GM19043 (cell line): ENCODE data around the gene TMEM169.
A peak's percentile ranks its signal among the peaks of the same experiment; 100 is the strongest.

Source experiments
- ATAC-seq: cut with Tn5 transposase; IDR thresholded peaks from one replicate; pipeline ENCODE4 v1.9.1; 2021; ENCODE audit warnings: low read depth; ENCODE audit not compliant: unreplicated experiment

The TMEM169 gene

GRCh38 chr2:216081487-216082116, at the start of gene TMEM169, which contains the start of gene PECR:
Gene TMEM169, plus strand, starts transcription at chr2:216081919. Its CDS starts 14,045 bp downstream, at chr2:216095964.
Gene PECR, minus strand, starts transcription at chr2:216081809. Its CDS starts 68 bp downstream, at chr2:216081741.
- ATAC-seq = peak; percentile 93

GRCh38 chr2:216031960-216032689, 49.6 kb upstream of the TMEM169 start:
- ATAC-seq = peak; percentile 78

- ATAC-seq = no peak
These were observed 48.3 kb upstream of the TMEM169 start for GRCh38 chr2:216033403-216033802.

GRCh38 chr2:216034065-216034464, 47.7 kb upstream of the TMEM169 start:
- ATAC-seq = peak; percentile 33

- no peak for ATAC-seq
These were observed 41.8 kb upstream of the TMEM169 start for GRCh38 chr2:216039918-216040317.

GRCh38 chr2:216041438-216041837, 40.3 kb upstream of the TMEM169 start:
- ATAC-seq = no peak

GRCh38 chr2:216043949-216044348, 37.8 kb upstream of the TMEM169 start:
- ATAC-seq = no peak

- ATAC-seq = peak; percentile 98
These were observed 36.7 kb upstream of the TMEM169 start for GRCh38 chr2:216044883-216045486.

- ATAC-seq = no peak
These were observed 34.3 kb upstream of the TMEM169 start for GRCh38 chr2:216047397-216047796.

GRCh38 chr2:216049452-216049851, 32.3 kb upstream of the TMEM169 start:
- ATAC-seq = no peak

- ATAC-seq = no peak
These were observed 30.4 kb upstream of the TMEM169 start for GRCh38 chr2:216051350-216051749.

GRCh38 chr2:216052420-216052819, 29.3 kb upstream of the TMEM169 start:
- ATAC-seq = no peak

- no peak for ATAC-seq
These were observed 26.0 kb upstream of the TMEM169 start for GRCh38 chr2:216055680-216056079.

- peak; percentile 37 for ATAC-seq
These were observed 25.0 kb upstream of the TMEM169 start for GRCh38 chr2:216056739-216057138.

GRCh38 chr2:216057688-216058193, 24.0 kb upstream of the TMEM169 start:
- ATAC-seq = peak; percentile 81

- no peak for ATAC-seq
These were observed 22.4 kb upstream of the TMEM169 start for GRCh38 chr2:216059233-216059834.

- ATAC-seq = no peak
These were observed 17.6 kb upstream of the TMEM169 start for GRCh38 chr2:216064014-216064630.

- no peak for ATAC-seq
These were observed 17.1 kb upstream of the TMEM169 start for GRCh38 chr2:216064665-216065064.

GRCh38 chr2:216066230-216066629, 15.5 kb upstream of the TMEM169 start:
- no peak for ATAC-seq

GRCh38 chr2:216069028-216069427, 12.7 kb upstream of the TMEM169 start:
- ATAC-seq = no peak

GRCh38 chr2:216070195-216070594, 11.5 kb upstream of the TMEM169 start:
- ATAC-seq = no peak
